DND-41 (cell line): ENCODE results near the gene PWWP2B.

Experiments
- ATAC-seq: fragments of 200-7000 bp; cut with Tn5 transposase; 3 replicates; pipeline ENCODE4 v1.9.1; 2021; ENCODE audit warnings: low read depth; ENCODE audit not compliant: insufficient read depth
- DNase-seq: peaks from one replicate; pipeline ENCODE4 v3.0.0-alpha.2; 2020
- H2AFZ ChIP-seq: 2 replicates; pipeline ENCODE4 v1.6.0; 2012; ENCODE audit warnings: low read depth, low read length
- H3K27ac ChIP-seq: 2 replicates; pipeline ENCODE4 v1.5.1; 2012; ENCODE audit warnings: low read length, inconsistent platforms
- H3K27me3 ChIP-seq: fragments of 200-600 bp; sonication (generic); 2 replicates; pipeline ENCODE4 v1.6.0; 2012; ENCODE audit warnings: low read length, mild to moderate bottlenecking, inconsistent platforms; ENCODE audit not compliant: insufficient read depth, poor library complexity
- H3K36me3 ChIP-seq: 2 replicates; pipeline ENCODE4 v1.5.1; 2012; ENCODE audit warnings: low read length, inconsistent platforms; ENCODE audit not compliant: insufficient read depth
- H3K4me1 ChIP-seq: 2 replicates; pipeline ENCODE4 v1.5.1; 2012; ENCODE audit warnings: mild to moderate bottlenecking, low read length; ENCODE audit not compliant: insufficient read depth
- H3K4me2 ChIP-seq: 2 replicates; pipeline ENCODE4 v1.6.0; 2012; ENCODE audit warnings: mild to moderate bottlenecking, moderate library complexity, low read length, inconsistent platforms; ENCODE audit not compliant: insufficient read depth
- H3K4me3 ChIP-seq, 2 experiments: fragments of 200-600 bp in 1 of 2; shearing (Covaris generic) in 1 of 2; 2 replicates each; pipeline ENCODE4 v1.5.1; 2012 to 2016; ENCODE audit warnings: inconsistent platforms in 2 of 2, low read length in 2 of 2, mild to moderate bottlenecking in 2 of 2, low read depth in 1 of 2, moderate library complexity in 1 of 2
- H3K79me2 ChIP-seq: 2 replicates; pipeline ENCODE4 v1.6.0; 2012; ENCODE audit warnings: low read length, inconsistent platforms; ENCODE audit not compliant: insufficient read depth
- H3K9ac ChIP-seq: 2 replicates; pipeline ENCODE4 v1.6.0; 2012; ENCODE audit warnings: low read depth, mild to moderate bottlenecking, inconsistent platforms, low read length, moderate library complexity
- H3K9me3 ChIP-seq: 2 replicates; pipeline ENCODE4 v1.5.1; 2012; ENCODE audit warnings: low read length, moderate library complexity, mild to moderate bottlenecking, inconsistent platforms; ENCODE audit not compliant: insufficient read depth, severe bottlenecking
- H4K20me1 ChIP-seq: 2 replicates; pipeline ENCODE4 v1.6.0; 2012; ENCODE audit warnings: low read length; ENCODE audit not compliant: insufficient read depth
- CTCF ChIP-seq: IDR thresholded peaks from 2 replicates; pipeline ENCODE4 v1.5.1; 2012; ENCODE audit warnings: borderline replicate concordance, low read length, moderate library complexity, mild to moderate bottlenecking; ENCODE audit not compliant: poor library complexity, severe bottlenecking; ENCODE audit errors: extremely low read depth
- EZH2 ChIP-seq: IDR thresholded peaks from 3 replicates; pipeline ENCODE4 v1.6.1; 2012; ENCODE audit warnings: borderline replicate concordance, low read depth, mild to moderate bottlenecking, moderate library complexity, low read length, inconsistent platforms; ENCODE audit not compliant: severe bottlenecking

Gene PWWP2B

GRCh38 chr10:132402781-132403241 is 5.8 kb downstream of the PWWP2B start:
- H3K27ac ChIP-seq = no peak overlapping the region
- peaks cover 15% of the 10 kb centered on the region for H3K4me1 ChIP-seq
- ATAC-seq (no peak), DNase-seq (no peak)
- no peak overlapping the region for H3K4me2 ChIP-seq
- peaks cover 61% of the 10 kb centered on the region for H4K20me1 ChIP-seq
- H3K9ac ChIP-seq = no peak overlapping the region
- TF ChIP-seq EZH2 (no peak), CTCF (no peak)
- H3K4me3 ChIP-seq = no peak overlapping the region
- H3K36me3 ChIP-seq = peaks cover 14% of the 10 kb centered on the region
- peaks cover 9% of the 10 kb centered on the region; the same call in 1 of the 2 replicates for H3K79me2 ChIP-seq
- no peak overlapping the region for H2AFZ ChIP-seq
- no peaks in the 10 kb centered on the region for H3K9me3 ChIP-seq
- H3K27me3 ChIP-seq = no peaks in the 10 kb centered on the region

GRCh38 chr10:132403511-132404168 is 6.6 kb downstream of the PWWP2B start:
- Histone ChIP-seq H3K4me1 (peaks cover 7% of the 10 kb centered on the region), H3K4me2 (no peak overlapping the region), H3K79me2 (0 out of 2 replicates have a peak, but pooled peaks cover 2% of the 10 kb centered on the region), H4K20me1 (peaks cover 63% of the 10 kb centered on the region), H3K4me3 (no peak overlapping the region), H3K27ac (no peak overlapping the region), H3K9me3 (no peaks in the 10 kb centered on the region), H3K36me3 (peaks cover 14% of the 10 kb centered on the region), H3K9ac (no peak overlapping the region), H2AFZ (no peak overlapping the region), H3K27me3 (no peaks in the 10 kb centered on the region)
- ATAC-seq = no peak
- TF ChIP-seq EZH2 (no peak), CTCF (no peak)
- no peak for DNase-seq

GRCh38 chr10:132404169-132404880 is 7.3 kb downstream of the PWWP2B start:
- no peak for DNase-seq
- Histone ChIP-seq H3K9me3 (no peaks in the 10 kb centered on the region), H3K4me3 (no peak overlapping the region), H3K4me1 (peaks cover 3% of the 10 kb centered on the region; the same call in 1 of the 2 replicates), H3K79me2 (0 out of 2 replicates have a peak, but pooled peaks cover 2% of the 10 kb centered on the region), H3K36me3 (peaks cover 14% of the 10 kb centered on the region), H4K20me1 (peaks cover 57% of the 10 kb centered on the region), H3K27me3 (no peaks in the 10 kb centered on the region), H3K9ac (no peak overlapping the region), H3K4me2 (no peak overlapping the region), H3K27ac (no peak overlapping the region), H2AFZ (no peak overlapping the region)
- TF ChIP-seq EZH2 = no peak
- no peak for ATAC-seq

DNA sequence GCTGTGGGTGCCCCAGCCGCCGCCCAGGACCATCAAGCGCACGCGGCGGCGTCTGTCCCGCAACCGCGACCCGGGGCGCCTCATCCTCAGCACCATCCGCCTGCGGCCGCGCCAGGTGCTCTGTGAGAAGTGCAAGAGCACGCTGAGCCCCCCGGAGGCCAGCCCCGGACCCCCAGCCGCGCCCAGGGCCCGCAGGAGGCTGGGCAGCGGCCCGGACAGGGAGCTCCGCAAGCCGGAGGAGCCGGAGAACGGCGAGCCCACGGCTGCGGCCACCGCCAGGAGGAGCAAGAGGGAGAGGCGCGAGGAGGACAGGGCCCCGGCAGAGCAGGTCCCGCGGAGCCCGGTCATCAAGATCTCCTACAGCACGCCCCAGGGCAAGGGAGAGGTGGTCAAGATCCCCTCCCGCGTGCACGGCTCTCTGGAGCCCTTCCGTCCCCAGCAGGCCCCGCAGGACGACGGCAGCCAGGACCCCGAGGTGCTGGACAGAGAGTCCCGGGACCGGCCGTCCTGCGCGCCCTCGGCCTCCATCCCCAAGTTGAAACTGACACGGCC is 8.0 kb downstream of the PWWP2B start:
- Histone ChIP-seq H3K4me3 (no peak overlapping the region), H3K79me2 (0 out of 2 replicates have a peak, but pooled peaks cover 2% of the 10 kb centered on the region), H3K4me2 (no peak overlapping the region), H4K20me1 (peaks cover 57% of the 10 kb centered on the region), H3K4me1 (no peaks in the 10 kb centered on the region), H3K9me3 (no peaks in the 10 kb centered on the region), H3K36me3 (peaks cover 14% of the 10 kb centered on the region), H3K27me3 (no peaks in the 10 kb centered on the region), H3K9ac (no peak overlapping the region), H3K27ac (no peak overlapping the region), H2AFZ (no peak overlapping the region)
- TF ChIP-seq CTCF = no peak
- no peak for TF ChIP-seq EZH2
- ATAC-seq = no peak
- no peak for DNase-seq
